ENCODE measurements around the gene SLC23A1.

DNA sequence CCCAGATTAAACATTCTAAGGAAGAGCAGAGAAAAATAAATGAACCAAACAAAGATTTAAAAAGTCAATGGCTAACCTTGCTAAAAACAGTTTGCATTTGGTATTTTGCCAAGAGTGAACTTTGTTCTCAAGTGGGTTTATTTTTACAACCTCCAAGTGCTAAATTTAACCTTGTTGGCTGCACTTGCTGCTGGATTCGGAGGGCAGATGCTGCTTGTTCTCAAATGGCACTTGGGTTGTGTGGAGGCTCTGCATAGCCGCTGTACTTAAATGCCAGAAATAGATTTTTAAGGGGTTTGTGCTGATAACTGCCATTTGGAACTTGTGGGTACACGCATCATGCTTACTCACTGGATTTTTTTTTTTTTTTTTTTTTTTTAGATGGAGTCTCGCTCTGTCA lies 34.1 kb upstream of the SLC23A1 start:
- TF ChIP-seq EZH2 (IDR thresholded peaks at IDR 0.05; ENCODE audit: borderline replicate concordance, low read length): no peak
- TF ChIP-seq, protein P1, sequence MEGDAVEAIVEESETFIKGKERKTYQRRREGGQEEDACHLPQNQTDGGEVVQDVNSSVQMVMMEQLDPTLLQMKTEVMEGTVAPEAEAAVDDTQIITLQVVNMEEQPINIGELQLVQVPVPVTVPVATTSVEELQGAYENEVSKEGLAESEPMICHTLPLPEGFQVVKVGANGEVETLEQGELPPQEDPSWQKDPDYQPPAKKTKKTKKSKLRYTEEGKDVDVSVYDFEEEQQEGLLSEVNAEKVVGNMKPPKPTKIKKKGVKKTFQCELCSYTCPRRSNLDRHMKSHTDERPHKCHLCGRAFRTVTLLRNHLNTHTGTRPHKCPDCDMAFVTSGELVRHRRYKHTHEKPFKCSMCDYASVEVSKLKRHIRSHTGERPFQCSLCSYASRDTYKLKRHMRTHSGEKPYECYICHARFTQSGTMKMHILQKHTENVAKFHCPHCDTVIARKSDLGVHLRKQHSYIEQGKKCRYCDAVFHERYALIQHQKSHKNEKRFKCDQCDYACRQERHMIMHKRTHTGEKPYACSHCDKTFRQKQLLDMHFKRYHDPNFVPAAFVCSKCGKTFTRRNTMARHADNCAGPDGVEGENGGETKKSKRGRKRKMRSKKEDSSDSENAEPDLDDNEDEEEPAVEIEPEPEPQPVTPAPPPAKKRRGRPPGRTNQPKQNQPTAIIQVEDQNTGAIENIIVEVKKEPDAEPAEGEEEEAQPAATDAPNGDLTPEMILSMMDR (IDR thresholded peaks at IDR 0.05; ENCODE audit: low read length): no peak
